OCI-LY3 (cell line): ENCODE measurements around the gene MCC.

ENCODE experiments used
- H2AFZ ChIP-seq: fragments of 200-600, 300-600 bp; shearing (Covaris generic); 2 replicates; pipeline ENCODE4 v1.6.0; 2014; ENCODE audit warnings: antibody characterized with exemption, low read depth, low read length
- H3K27ac ChIP-seq: fragments of 200-600, 300-600 bp; sonication (generic); 2 replicates; pipeline ENCODE4 v1.5.1; 2014; ENCODE audit warnings: mild to moderate bottlenecking, low read length, moderate library complexity, mixed read lengths
- H3K27me3 ChIP-seq: fragments of 200-600, 300-600 bp; sonication (generic); 2 replicates; pipeline ENCODE4 v1.6.1; 2014; ENCODE audit warnings: low read depth, low read length, mixed read lengths
- H3K36me3 ChIP-seq: fragments of 200-600, 300-600 bp; sonication (generic); replicated peaks from 2 replicates; pipeline ENCODE3; 2014; ENCODE audit warnings: low read depth, low read length, mixed read lengths
- H3K4me1 ChIP-seq: fragments of 300-600, 200-600 bp; sonication (generic); 2 replicates; pipeline ENCODE4 v1.6.1; 2014; ENCODE audit warnings: low read length, mixed read lengths
- H3K4me2 ChIP-seq: fragments of 200-600, 300-600 bp; sonication (generic); 2 replicates; pipeline ENCODE4 v1.6.1; 2014; ENCODE audit warnings: low read length, mixed read lengths
- H3K4me3 ChIP-seq: fragments of 300-600, 200-600 bp; sonication (generic); 2 replicates; pipeline ENCODE4 v1.5.1; 2014; ENCODE audit warnings: antibody characterized with exemption, mild to moderate bottlenecking, low read length, moderate library complexity
- H3K79me2 ChIP-seq: fragments of 300-600, 200-600 bp; shearing (Covaris generic); 2 replicates; pipeline ENCODE4 v1.6.1; 2014; ENCODE audit warnings: mild to moderate bottlenecking, low read length, mixed read lengths
- H3K9ac ChIP-seq: fragments of 300-600, 200-600 bp; shearing (Covaris generic); 2 replicates; pipeline ENCODE4 v1.6.0; 2014; ENCODE audit warnings: mild to moderate bottlenecking, low read length, moderate library complexity
- H3K9me3 ChIP-seq: fragments of 200-600, 300-600 bp; shearing (Covaris generic); 2 replicates; pipeline ENCODE4 v1.6.1; 2014; ENCODE audit warnings: low read length, mixed read lengths; ENCODE audit not compliant: insufficient read depth
- H4K20me1 ChIP-seq: fragments of 200-600, 300-600 bp; sonication (generic); 2 replicates; pipeline ENCODE4 v1.6.1; 2016; ENCODE audit warnings: low read length, mixed read lengths; ENCODE audit not compliant: insufficient read depth
- EZH2phosphoT487 ChIP-seq: fragments of 200-600 bp; shearing (Covaris generic); IDR thresholded peaks from 2 replicates; pipeline ENCODE4 v1.6.1; 2018; ENCODE audit warnings: antibody characterized with exemption, mixed run types, low read depth
- TF ChIP-seq, protein P1 (sequence below): fragments of 200-600, 300-600 bp; sonication (generic); IDR thresholded peaks from 2 replicates; pipeline ENCODE4 v1.5.1; 2014; ENCODE audit warnings: antibody characterized with exemption, low read length, low read depth

Gene MCC

DNA sequence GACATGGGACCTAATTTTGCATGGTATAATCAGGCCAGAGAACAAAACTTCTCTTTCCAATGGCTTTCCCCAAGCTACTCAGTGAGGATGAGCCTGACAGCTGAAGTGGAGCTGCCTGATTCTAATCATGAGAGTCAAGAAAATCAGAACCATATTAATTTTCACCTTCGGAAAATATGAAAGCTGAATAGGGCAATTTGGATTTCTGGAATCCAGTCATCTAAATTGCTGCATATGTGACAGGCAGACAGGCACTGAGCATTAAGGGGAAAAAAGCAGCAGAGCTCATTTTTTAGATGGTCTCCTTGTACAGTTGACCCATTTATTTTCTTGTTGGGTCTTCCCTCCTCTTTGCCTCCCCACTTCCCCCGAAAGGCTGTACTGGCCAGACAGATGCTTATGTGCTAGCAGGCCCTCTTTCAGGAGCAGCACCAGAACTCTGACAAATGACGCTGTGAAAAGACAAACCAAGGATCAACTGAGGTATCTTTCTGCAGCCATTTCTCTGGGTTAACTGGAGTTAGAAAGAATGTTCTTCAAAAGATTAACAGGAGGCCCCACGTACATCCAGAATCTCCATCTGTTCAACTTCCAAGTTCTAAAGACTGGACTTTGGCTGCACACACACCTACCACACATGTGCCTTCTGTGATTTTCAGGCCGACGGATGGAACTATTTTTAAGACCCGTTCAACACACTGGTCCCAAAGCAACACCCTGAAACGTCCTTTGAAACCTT, 336.4 kb downstream of the MCC start:
- no peaks in the 10 kb centered on the region for H3K36me3 ChIP-seq
- no peak overlapping the region for H2AFZ ChIP-seq
- no peak overlapping the region for H3K4me3 ChIP-seq
- H3K79me2 ChIP-seq = no peaks in the 10 kb centered on the region
- H3K4me2 ChIP-seq = no peak overlapping the region
- no peaks in the 10 kb centered on the region; the same call in 1 of the 2 replicates for H3K27me3 ChIP-seq
- H4K20me1 ChIP-seq = no peaks in the 10 kb centered on the region
- no peak overlapping the region for H3K27ac ChIP-seq
- H3K9ac ChIP-seq = no peak overlapping the region
- TF ChIP-seq, protein P1, sequence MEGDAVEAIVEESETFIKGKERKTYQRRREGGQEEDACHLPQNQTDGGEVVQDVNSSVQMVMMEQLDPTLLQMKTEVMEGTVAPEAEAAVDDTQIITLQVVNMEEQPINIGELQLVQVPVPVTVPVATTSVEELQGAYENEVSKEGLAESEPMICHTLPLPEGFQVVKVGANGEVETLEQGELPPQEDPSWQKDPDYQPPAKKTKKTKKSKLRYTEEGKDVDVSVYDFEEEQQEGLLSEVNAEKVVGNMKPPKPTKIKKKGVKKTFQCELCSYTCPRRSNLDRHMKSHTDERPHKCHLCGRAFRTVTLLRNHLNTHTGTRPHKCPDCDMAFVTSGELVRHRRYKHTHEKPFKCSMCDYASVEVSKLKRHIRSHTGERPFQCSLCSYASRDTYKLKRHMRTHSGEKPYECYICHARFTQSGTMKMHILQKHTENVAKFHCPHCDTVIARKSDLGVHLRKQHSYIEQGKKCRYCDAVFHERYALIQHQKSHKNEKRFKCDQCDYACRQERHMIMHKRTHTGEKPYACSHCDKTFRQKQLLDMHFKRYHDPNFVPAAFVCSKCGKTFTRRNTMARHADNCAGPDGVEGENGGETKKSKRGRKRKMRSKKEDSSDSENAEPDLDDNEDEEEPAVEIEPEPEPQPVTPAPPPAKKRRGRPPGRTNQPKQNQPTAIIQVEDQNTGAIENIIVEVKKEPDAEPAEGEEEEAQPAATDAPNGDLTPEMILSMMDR = no peak
- TF ChIP-seq EZH2phosphoT487 = no peak
- H3K9me3 ChIP-seq = no peaks in the 10 kb centered on the region
- no peaks in the 10 kb centered on the region for H3K4me1 ChIP-seq

DNA sequence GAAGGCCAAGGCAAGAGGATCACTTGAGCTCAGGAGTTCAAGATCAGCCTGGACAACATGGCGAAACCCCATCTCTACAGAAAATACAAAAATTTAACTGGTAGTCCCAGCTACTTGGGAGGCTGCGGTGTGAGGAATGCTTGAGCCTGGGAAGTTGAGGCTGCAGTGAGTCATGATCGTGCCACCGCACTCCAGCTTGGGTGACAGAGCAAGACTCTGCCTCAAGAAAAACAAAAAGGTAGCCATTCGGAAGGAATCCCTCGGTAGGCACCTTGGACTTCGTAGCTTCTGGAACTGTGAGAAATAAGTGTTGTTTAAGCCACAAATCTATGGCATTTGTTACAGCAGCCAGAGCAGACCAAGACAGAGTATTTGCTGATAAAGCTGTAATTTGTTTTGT, 337.4 kb downstream of the MCC start:
- Histone ChIP-seq H3K4me2 (no peak overlapping the region), H3K4me3 (no peak overlapping the region), H3K36me3 (no peaks in the 10 kb centered on the region), H3K9ac (no peak overlapping the region), H3K4me1 (no peaks in the 10 kb centered on the region), H3K9me3 (no peaks in the 10 kb centered on the region), H2AFZ (no peak overlapping the region), H3K79me2 (no peaks in the 10 kb centered on the region), H3K27me3 (no peaks in the 10 kb centered on the region; the same call in 1 of the 2 replicates), H3K27ac (no peak overlapping the region), H4K20me1 (no peaks in the 10 kb centered on the region)
- no peak for TF ChIP-seq EZH2phosphoT487
- TF ChIP-seq, protein P1 = no peak

DNA sequence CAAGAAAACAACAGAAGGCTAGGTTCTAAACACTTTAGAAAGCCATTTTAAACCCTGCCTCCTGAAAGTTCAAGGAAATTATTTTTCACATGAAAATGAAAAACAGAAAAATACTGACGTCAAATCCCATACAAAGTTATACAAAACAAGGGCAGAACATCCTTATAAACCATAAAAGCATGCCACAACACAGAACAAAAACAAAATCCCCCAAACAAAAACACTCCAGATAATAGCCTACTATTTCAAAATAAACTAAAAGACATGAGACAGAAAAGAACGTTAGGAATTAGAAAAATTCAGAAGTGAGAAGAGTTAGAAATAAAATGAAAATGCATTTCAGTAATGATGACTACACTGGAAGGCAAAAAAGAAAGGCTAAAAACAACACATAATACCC, 338.0 kb downstream of the MCC start:
- H3K9ac ChIP-seq = no peak overlapping the region

DNA sequence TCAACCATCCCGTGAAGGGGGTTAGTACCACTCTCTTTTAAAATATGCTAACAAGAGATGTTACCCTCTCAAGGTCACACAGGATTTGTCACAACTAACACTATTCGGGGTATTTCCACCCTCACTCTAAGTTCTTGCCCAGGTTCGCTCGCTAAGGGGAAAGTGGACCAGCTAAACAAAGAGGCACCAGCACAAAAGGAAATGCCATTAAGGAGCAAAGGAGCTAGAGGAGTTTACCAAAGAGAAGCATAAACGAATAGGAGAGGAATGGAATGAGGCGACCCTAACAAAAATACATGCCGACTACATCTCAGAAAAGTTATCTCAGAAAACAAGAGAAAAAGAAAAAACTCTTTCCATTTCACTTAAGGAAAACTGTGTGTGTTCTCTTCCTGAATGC, 340.7 kb downstream of the MCC start:
- Histone ChIP-seq H3K79me2 (no peaks in the 10 kb centered on the region), H3K4me1 (no peaks in the 10 kb centered on the region)

More for the DNA sequence above, 338.0 kb downstream of the MCC start:
- Histone ChIP-seq H3K4me3 (no peak overlapping the region), H3K27ac (no peak overlapping the region), H3K27me3 (no peaks in the 10 kb centered on the region; the same call in 1 of the 2 replicates), H2AFZ (no peak overlapping the region), H3K9me3 (no peaks in the 10 kb centered on the region), H3K4me2 (no peak overlapping the region), H3K4me1 (no peaks in the 10 kb centered on the region), H4K20me1 (no peaks in the 10 kb centered on the region), H3K36me3 (no peaks in the 10 kb centered on the region), H3K79me2 (no peaks in the 10 kb centered on the region)
- TF ChIP-seq, protein P1 = no peak
- TF ChIP-seq EZH2phosphoT487 = no peak

More for the DNA sequence above, 340.7 kb downstream of the MCC start:
- Histone ChIP-seq H4K20me1 (no peaks in the 10 kb centered on the region), H3K4me3 (no peak overlapping the region), H3K27ac (no peak overlapping the region), H3K9ac (no peak overlapping the region), H3K4me2 (no peak overlapping the region), H3K36me3 (no peaks in the 10 kb centered on the region), H3K27me3 (no peaks in the 10 kb centered on the region), H3K9me3 (no peaks in the 10 kb centered on the region), H2AFZ (no peak overlapping the region)
- no peak for TF ChIP-seq EZH2phosphoT487
- TF ChIP-seq, protein P1 = no peak
